ENCODE measurements around the gene SYK.

The SYK gene

GRCh38 chr9:90861826-90862740 is 60.5 kb downstream of the SYK start:
- TF ChIP-seq BHLHE40 (IDR thresholded peaks at IDR 0.05; ENCODE audit: borderline replicate concordance), result no peak
- TF ChIP-seq L3MBTL2 (conservative IDR thresholded peaks at IDR 0.05), result no peak
- TF ChIP-seq FOXA1 (IDR thresholded peaks at IDR 0.05), result no peak
- TF ChIP-seq ZNF384 (IDR thresholded peaks at IDR 0.05), result no peak
- TF ChIP-seq FOXK2 (IDR thresholded peaks at IDR 0.05), result no peak
- TF ChIP-seq, protein P1, sequence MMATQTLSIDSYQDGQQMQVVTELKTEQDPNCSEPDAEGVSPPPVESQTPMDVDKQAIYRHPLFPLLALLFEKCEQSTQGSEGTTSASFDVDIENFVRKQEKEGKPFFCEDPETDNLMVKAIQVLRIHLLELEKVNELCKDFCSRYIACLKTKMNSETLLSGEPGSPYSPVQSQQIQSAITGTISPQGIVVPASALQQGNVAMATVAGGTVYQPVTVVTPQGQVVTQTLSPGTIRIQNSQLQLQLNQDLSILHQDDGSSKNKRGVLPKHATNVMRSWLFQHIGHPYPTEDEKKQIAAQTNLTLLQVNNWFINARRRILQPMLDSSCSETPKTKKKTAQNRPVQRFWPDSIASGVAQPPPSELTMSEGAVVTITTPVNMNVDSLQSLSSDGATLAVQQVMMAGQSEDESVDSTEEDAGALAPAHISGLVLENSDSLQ (IDR thresholded peaks at IDR 0.05), result no peak
- no peak for TF ChIP-seq ARNT (IDR thresholded peaks at IDR 0.05)
- TF ChIP-seq SUZ12 (IDR thresholded peaks at IDR 0.05), result no peak
- no peak for TF ChIP-seq SP1 (IDR thresholded peaks at IDR 0.05)
- TF ChIP-seq ELF4 (IDR thresholded peaks at IDR 0.05), result no peak
- DNase-seq (ENCODE audit: extremely low spot score), result no peak
- ChIA-PET POLR2A (no interaction called here), CTCF (interaction anchor here (1.4 kb wide), 1 partner anchor 8 kb away, joined by 4 read pairs; no protein-coding TSS in a partner anchor)

- TF ChIP-seq LEF1 (IDR thresholded peaks at IDR 0.05; ENCODE audit: borderline replicate concordance), result no peak
- no peak for TF ChIP-seq TARDBP (IDR thresholded peaks at IDR 0.05)
- no peak for TF ChIP-seq ARNT (IDR thresholded peaks at IDR 0.05)
- TF ChIP-seq CTBP1 (IDR thresholded peaks at IDR 0.05; ENCODE audit: borderline replicate concordance), result no peak
- no peak for TF ChIP-seq ZNF384 (IDR thresholded peaks at IDR 0.05)
- TF ChIP-seq, protein P1 (IDR thresholded peaks at IDR 0.05), result no peak
- ChIA-PET CTCF (no interaction called here), POLR2A (no interaction called here)
- DNase-seq (ENCODE audit: extremely low spot score), result no peak
Measured at GRCh38 chr9:90864779-90865178, 63.2 kb downstream of the SYK start.

DNA sequence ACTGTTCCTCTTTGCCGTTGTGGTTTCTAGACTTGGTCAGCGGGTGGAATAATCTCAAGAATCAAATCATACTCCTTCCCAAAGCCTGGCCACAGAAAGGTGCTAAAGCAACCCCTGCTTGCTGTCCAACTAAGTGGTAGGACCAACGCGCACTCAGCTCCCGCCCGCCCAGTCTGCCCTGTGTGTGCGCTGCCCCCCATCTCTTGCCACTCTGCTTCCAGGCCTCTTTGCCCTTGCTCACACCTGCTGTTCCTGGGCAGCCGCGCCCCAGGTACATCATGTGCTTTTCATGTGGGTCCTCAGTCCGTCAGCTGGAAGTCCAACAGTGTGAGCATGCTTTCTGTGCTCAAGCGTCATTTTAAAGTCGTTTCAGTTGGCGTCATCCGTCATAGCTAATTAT is 65.5 kb downstream of the SYK start:
- DNase-seq (ENCODE audit: extremely low spot score), result no peak
- CTCF ChIA-PET, result interaction anchor here (0.7 kb wide), 1 partner anchor 55 kb away, joined by 3 read pairs; no protein-coding TSS in a partner anchor
- POLR2A ChIA-PET, result no interaction called here
- TF ChIP-seq NFRKB (IDR thresholded peaks at IDR 0.05), result no peak
- TF ChIP-seq SUZ12 (IDR thresholded peaks at IDR 0.05), result no peak
- TF ChIP-seq FOXA1 (IDR thresholded peaks at IDR 0.05), result no peak
- TF ChIP-seq FOXK2 (IDR thresholded peaks at IDR 0.05), result no peak
- no peak for TF ChIP-seq ARNT (IDR thresholded peaks at IDR 0.05)
- no peak for TF ChIP-seq HDGF (IDR thresholded peaks at IDR 0.05; ENCODE audit: borderline replicate concordance)
- no peak for TF ChIP-seq L3MBTL2 (conservative IDR thresholded peaks at IDR 0.05)
- TF ChIP-seq TARDBP (IDR thresholded peaks at IDR 0.05), result no peak
- no peak for TF ChIP-seq FOXM1 (IDR thresholded peaks at IDR 0.05; ENCODE audit: borderline replicate concordance)
- no peak for TF ChIP-seq LEF1 (IDR thresholded peaks at IDR 0.05; ENCODE audit: borderline replicate concordance)
- no peak for TF ChIP-seq BHLHE40 (IDR thresholded peaks at IDR 0.05; ENCODE audit: borderline replicate concordance)
- TF ChIP-seq ZNF384 (IDR thresholded peaks at IDR 0.05), result no peak
- TF ChIP-seq, protein P1 (IDR thresholded peaks at IDR 0.05), result no peak
- no peak for TF ChIP-seq SP1 (IDR thresholded peaks at IDR 0.05)
- TF ChIP-seq ELF4 (IDR thresholded peaks at IDR 0.05), result no peak

- no peak for DNase-seq (ENCODE audit: extremely low spot score)
- CTCF ChIA-PET, result no interaction called here
- TF ChIP-seq BHLHE40 (IDR thresholded peaks at IDR 0.05; ENCODE audit: borderline replicate concordance) (no peak), FOXA1 (IDR thresholded peaks at IDR 0.05) (no peak), L3MBTL2 (conservative IDR thresholded peaks at IDR 0.05) (no peak), HDGF (IDR thresholded peaks at IDR 0.05; ENCODE audit: borderline replicate concordance) (no peak), SUZ12 (IDR thresholded peaks at IDR 0.05) (no peak), LEF1 (IDR thresholded peaks at IDR 0.05; ENCODE audit: borderline replicate concordance) (no peak), ZNF384 (IDR thresholded peaks at IDR 0.05) (no peak), ARNT (IDR thresholded peaks at IDR 0.05) (no peak), FOXK2 (IDR thresholded peaks at IDR 0.05) (no peak), FOXM1 (IDR thresholded peaks at IDR 0.05; ENCODE audit: borderline replicate concordance) (no peak), NFRKB (IDR thresholded peaks at IDR 0.05) (no peak), SP1 (IDR thresholded peaks at IDR 0.05) (no peak), CTBP1 (IDR thresholded peaks at IDR 0.05; ENCODE audit: borderline replicate concordance) (no peak), ELF4 (IDR thresholded peaks at IDR 0.05) (no peak), TARDBP (IDR thresholded peaks at IDR 0.05) (no peak)
- TF ChIP-seq, protein P1 (IDR thresholded peaks at IDR 0.05), result no peak
- POLR2A ChIA-PET, result no interaction called here
Measured at GRCh38 chr9:90868555-90868954, 66.9 kb downstream of the SYK start.

- CTCF ChIA-PET, result interaction anchor here (1.5 kb wide), 1 partner anchor 8 kb away, joined by 4 read pairs; no protein-coding TSS in a partner anchor
- POLR2A ChIA-PET, result no interaction called here
- no peak for DNase-seq (ENCODE audit: extremely low spot score)
- TF ChIP-seq FOXM1 (IDR thresholded peaks at IDR 0.05; ENCODE audit: borderline replicate concordance), result no peak
- TF ChIP-seq FOXA1 (IDR thresholded peaks at IDR 0.05), result no peak
- no peak for TF ChIP-seq ELF4 (IDR thresholded peaks at IDR 0.05)
- TF ChIP-seq, protein P1 (IDR thresholded peaks at IDR 0.05), result no peak
- TF ChIP-seq HDGF (IDR thresholded peaks at IDR 0.05; ENCODE audit: borderline replicate concordance), result no peak
- no peak for TF ChIP-seq ARNT (IDR thresholded peaks at IDR 0.05)
- no peak for TF ChIP-seq CTBP1 (IDR thresholded peaks at IDR 0.05; ENCODE audit: borderline replicate concordance)
- no peak for TF ChIP-seq SUZ12 (IDR thresholded peaks at IDR 0.05)
- TF ChIP-seq L3MBTL2 (conservative IDR thresholded peaks at IDR 0.05), result no peak
- TF ChIP-seq NFRKB (IDR thresholded peaks at IDR 0.05), result no peak
- TF ChIP-seq LEF1 (IDR thresholded peaks at IDR 0.05; ENCODE audit: borderline replicate concordance), result no peak
- no peak for TF ChIP-seq BHLHE40 (IDR thresholded peaks at IDR 0.05; ENCODE audit: borderline replicate concordance)
- TF ChIP-seq TARDBP (IDR thresholded peaks at IDR 0.05), result no peak
- no peak for TF ChIP-seq ZNF384 (IDR thresholded peaks at IDR 0.05)
- TF ChIP-seq SP1 (IDR thresholded peaks at IDR 0.05), result no peak
- no peak for TF ChIP-seq FOXK2 (IDR thresholded peaks at IDR 0.05)
Measured at GRCh38 chr9:90869361-90869760, 67.7 kb downstream of the SYK start.

Measured in HEK293T (cell line).